GM21528 (cell line): ENCODE measurements around the gene NUP62CL.
A peak's percentile ranks its signal among the peaks of the same experiment; 100 is the strongest.
"Not testable (repeated sequence)": the region's sequence is repeated elsewhere in the genome, so short reads cannot be mapped to it uniquely, and the experiment has no call there.

Experiments used
- ATAC-seq: cut with Tn5 transposase; IDR thresholded peaks from one replicate; pipeline ENCODE4 v1.9.1; 2021; ENCODE audit warnings: mild to moderate bottlenecking, moderate library complexity; ENCODE audit not compliant: unreplicated experiment, low FRiP score

The NUP62CL gene, protein sequence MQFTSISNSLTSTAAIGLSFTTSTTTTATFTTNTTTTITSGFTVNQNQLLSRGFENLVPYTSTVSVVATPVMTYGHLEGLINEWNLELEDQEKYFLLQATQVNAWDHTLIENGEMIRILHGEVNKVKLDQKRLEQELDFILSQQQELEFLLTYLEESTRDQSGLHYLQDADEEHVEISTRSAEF

GRCh38 chrX:107205770-107206696 is at the start of gene NUP62CL, which contains the start of gene DNAAF6:
Gene NUP62CL, minus strand, starts transcription at chrX:107206433. Its CDS starts 31,287 bp downstream, at chrX:107175146.
Gene DNAAF6, plus strand, starts transcription at chrX:107206611. Its CDS starts 6,265 bp downstream, at chrX:107212876.
- ATAC-seq, result peak; percentile 99

GRCh38 chrX:107228486-107228819 is 22.2 kb upstream of the NUP62CL start:
- no peak for ATAC-seq

- ATAC-seq, result no peak
Observed at GRCh38 chrX:107227780-107228485, 21.7 kb upstream of the NUP62CL start.

DNA sequence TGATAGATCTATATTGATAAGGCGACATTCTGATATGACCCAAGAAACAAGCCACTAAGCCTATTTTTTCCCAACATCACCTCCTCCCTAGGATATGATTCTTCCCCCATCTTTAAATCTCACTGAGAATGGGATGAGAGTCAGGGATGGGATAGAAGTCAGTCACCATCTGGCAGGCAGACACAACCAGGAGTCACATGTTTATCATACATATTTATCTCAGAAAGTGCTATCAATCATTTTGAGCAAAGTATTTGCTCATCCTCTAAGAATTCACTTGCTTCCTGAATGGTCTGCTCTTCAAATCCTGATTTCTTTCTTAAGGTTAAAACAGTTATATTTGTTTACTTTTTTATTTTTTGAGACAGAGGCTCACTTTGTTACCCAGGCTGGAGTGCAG is 20.5 kb upstream of the NUP62CL start:
- no peak for ATAC-seq

DNA sequence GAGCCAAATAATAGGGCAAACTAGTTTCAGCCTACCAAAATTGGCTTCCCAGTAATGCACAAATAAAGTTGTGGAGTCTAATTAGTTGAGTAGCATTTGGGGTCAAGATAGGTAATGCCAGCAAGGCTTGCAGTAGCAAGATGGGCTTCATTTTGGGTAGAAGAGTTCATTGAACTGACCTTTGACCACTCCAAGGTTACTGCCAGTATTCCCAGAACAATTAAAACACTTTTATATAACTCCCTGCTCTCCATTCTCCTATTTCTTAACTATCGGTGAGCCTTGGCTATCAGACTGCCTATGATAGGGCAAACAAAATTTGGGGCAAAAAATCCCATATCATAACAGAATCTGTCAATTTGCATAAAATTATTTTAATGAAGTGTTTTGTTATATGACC is 7.2 kb upstream of the NUP62CL start:
- no peak for ATAC-seq

GRCh38 chrX:107207943-107208342 is 1.7 kb upstream of the NUP62CL start:
- ATAC-seq, result no peak

DNA sequence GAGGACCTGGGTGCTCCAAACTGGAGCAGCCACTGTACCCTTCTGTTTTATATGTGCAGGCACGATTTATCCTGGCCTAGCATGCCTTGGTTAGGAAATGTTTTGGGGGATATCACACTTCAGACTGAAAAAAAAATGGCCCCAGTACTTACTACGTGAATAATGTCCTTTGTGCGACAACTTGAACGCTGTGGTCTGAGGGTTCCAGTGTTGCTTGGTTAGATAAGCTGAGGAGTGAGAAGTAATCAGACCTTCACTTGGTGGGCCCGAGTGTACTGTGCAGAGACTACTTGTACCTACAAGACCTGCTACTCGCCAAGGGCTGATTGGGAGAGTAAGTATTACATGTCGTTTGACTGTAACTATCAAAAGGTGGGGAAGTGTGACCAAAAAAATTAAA is 856 bp upstream of the NUP62CL start:
- no peak for ATAC-seq

- ATAC-seq, result no peak
Observed at GRCh38 chrX:107206697-107207065, 448 bp upstream of the NUP62CL start.

DNA sequence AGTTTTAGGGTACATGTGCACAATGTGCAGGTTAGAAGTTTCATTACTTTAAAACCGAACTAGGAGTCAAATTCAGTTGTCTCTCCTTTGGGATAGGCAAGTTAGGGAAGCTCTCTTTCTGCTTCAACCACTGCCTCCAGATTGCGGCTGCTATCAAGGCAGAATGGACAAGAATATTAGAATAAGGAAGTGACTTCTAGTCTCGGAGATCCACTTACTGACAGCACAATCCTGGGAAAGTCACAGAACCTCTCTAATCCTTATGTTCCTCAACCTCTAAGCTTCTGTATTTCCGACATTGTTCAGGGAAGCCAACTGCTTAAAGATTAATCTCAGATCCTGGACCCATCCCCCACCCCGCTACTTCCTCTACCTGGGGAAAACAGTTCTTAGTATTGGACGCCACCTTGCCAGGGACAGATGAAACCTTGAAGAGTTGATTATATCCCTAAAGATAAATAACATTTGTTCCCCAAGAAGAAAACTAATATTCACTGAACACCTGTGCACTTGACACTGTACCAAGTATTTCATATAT is 2.1 kb downstream of the NUP62CL start:
- no peak for ATAC-seq

GRCh38 chrX:107199491-107199890 is 6.7 kb downstream of the NUP62CL start:
- ATAC-seq, result no peak

GRCh38 chrX:107198074-107198473 is 8.2 kb downstream of the NUP62CL start:
- ATAC-seq, result not testable (repeated sequence)

DNA sequence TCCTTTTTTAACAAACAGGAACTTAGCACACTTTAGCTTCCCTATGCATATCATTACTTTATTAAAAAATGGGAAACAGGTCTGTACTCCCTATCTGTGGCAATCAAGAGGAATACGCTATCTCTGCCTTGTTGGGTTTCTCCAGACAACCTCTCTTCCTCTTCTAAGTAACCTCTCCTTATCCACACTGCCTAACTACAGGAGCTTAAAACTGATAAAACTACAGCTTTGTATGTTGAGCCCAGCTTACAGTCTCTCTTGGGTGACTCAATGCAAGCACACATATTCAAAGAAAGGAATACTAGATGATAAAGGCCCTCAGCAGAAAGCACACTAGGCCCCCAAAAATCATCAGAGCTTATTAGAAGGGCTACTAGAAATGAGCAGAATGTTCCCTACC is 8.9 kb downstream of the NUP62CL start:
- no peak for ATAC-seq

DNA sequence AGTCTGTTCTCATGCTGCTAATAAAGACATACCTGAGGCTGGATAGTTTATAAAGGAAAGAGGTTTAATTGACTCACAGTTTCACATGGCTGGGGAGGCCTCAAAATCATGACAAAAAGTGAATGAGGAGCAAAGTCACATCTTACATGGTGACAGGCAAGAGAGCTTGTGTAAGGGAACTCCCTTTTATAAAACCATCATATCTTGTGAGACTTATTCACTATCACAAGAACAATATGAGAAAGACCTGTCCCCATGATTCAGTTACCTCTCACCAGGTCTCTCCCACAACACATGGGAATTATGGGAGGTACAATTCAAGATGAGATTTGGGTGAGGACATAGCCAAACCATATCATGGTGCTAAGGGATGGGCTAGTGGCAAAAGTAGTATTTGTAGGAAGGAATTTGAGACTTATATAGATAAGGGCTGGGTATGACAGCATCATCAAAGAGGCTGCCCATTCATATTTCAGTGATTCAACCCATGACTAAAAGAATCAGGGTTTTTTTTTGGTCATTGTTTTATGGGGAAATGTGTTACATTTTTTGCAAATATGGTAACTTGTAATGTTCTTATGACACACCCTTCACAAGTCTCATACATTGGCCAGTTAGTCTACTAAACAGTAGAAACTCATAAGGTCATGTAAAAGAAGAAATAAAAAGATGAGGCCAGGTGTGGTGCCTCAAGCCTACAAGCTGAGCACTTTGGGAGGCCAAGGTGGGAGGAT is 34.7 kb downstream of the NUP62CL start:
- no peak for ATAC-seq

GRCh38 chrX:107168712-107169111 is 37.5 kb downstream of the NUP62CL start:
- no peak for ATAC-seq

GRCh38 chrX:107168257-107168656 is 38.0 kb downstream of the NUP62CL start:
- ATAC-seq, result no peak

DNA sequence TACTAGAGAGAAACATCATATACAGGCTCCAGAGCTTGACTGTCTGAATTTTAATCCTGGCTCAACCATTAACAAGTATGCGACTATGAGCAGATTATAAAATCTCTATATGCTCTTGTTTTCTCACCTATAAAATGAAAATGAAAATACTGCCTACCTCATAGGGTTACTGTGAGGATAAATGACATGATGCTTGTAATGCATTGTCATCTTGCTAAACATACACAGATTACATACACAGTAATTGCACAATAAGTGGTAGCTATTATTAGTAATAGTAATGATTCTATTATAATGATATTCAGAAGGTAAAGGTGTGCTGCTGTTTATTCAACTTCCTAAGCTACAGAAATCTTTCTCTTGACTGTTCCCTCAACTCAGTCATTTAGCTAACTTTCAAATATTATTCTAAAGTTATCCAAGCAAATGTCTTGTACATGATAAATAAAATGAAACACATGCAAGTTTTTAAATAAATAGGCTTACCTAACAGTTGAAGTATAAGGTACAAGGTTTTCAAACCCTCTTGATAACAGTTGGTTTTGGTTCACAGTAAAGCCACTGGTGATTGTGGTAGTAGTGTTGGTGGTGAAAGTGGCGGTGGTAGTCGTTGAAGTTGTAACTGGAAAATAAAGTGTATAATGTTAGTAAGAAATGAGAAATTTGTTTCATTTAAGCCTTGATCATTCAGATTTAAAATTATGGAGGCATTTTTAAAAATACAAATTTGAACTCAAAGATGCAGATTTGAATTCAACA is 38.9 kb downstream of the NUP62CL start:
- ATAC-seq, result no peak

DNA sequence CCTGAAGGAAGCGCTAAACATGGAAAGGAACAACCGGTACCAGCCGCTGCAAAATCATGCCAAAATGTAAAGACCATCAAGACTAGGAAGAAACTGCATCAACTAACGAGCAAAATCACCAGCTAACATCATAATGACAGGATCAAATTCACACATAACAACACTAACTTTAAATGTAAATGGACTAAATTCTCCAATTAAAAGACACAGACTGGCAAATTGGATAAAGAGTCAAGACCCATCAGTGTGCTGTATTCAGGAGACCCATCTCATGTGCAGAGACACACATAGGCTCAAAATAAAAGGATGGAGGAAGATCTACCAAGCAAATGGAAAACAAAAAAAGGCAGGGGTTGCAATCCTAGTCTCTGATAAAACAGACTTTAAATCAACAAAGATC is 48.6 kb downstream of the NUP62CL start:
- not testable (repeated sequence) for ATAC-seq

GRCh38 chrX:107155621-107156430 is 50.4 kb downstream of the NUP62CL start:
- not testable (repeated sequence) for ATAC-seq
